Hepatocyte (in vitro differentiated cells): Measurements from ENCODE around the gene ACSS2.

Source experiments
- CTCF ChIP-seq: fragments of 200-600 bp; sonication (generic); IDR thresholded peaks from 2 replicates; pipeline ENCODE4 v1.5.1; 2016; ENCODE audit warnings: antibody characterized with exemption, mild to moderate bottlenecking; ENCODE audit not compliant: poor library complexity
- EZH2phosphoT487 ChIP-seq: fragments of 200-600 bp; sonication (generic); IDR thresholded peaks from one replicate; pipeline ENCODE4 v1.6.1; 2018; ENCODE audit warnings: antibody characterized with exemption, mild to moderate bottlenecking, low read depth, moderate library complexity; ENCODE audit not compliant: unreplicated experiment, severe bottlenecking

GRCh38 chr20:34863421-34863965 is 12.9 kb upstream of the ACSS2 start:
- no peak for TF ChIP-seq CTCF
- no peak for TF ChIP-seq EZH2phosphoT487
